GM08714 (cell line): ENCODE results near the gene SH3BP4.

Experiments
- H3K4me3 ChIP-seq: fragments of 200-500 bp; sonication (Bioruptor generic); 2 replicates; pipeline ENCODE4 v1.5.1; 2014; ENCODE audit warnings: mild to moderate bottlenecking, low read length, inconsistent platforms
- ZNF274 ChIP-seq: IDR thresholded peaks from 2 replicates; pipeline ENCODE4 v1.6.1; 2012; ENCODE audit warnings: mild to moderate bottlenecking, low read depth, low read length

The SH3BP4 gene

DNA sequence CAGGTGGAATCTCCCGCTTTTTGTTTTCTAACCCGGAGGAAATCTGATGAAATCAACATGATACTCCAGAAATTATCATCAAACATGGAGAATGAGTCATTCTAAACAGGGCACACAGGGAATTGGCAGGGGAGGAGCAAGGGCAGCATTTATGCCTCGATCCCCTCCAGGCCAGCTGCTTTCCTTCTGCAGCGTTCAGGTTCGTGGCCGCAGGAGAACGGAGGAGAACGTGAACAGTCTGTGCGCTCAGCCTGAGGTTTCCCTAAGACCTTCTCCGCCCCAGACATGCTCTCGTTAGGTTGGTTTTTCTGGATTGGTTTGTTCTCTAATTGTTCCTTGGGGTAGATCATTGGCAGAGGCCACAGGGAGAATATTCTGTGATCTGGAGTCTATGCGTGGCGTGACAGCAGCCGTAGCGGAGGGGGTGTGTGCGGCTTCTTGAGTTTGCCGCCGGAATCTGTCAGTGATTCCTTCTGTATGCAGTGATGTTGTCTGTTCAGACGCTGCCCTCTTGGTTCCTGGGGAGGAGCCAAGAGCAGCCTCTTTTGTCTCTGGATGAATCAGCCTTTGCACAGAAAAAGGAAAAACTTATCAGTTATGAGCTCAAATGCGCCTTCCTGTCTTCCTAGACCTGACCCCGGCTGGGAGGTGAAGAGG, 75.9 kb downstream of the SH3BP4 start:
- no peak overlapping the region for H3K4me3 ChIP-seq
- no peak for TF ChIP-seq ZNF274

DNA sequence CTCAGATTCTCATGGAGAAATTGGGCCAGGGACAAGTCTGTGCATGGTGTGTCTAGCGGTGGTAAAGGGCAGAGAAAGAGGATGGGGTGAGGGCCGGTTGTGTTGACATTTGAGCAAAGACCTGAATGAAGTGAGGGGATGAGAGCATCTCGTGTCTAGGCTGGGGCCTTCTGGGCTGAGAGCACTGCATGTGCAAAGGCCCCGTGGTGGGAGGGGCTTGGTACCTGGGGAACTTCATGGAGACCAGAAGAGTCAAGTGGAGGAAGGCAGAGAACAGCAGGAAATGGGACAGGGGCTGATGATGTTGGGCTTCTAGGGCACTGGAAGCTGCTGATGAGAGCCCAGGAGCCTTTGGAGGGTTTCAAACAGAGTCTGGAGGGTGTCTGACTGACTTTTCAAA, 76.8 kb downstream of the SH3BP4 start:
- no peak for TF ChIP-seq ZNF274
- H3K4me3 ChIP-seq: no peak overlapping the region

DNA sequence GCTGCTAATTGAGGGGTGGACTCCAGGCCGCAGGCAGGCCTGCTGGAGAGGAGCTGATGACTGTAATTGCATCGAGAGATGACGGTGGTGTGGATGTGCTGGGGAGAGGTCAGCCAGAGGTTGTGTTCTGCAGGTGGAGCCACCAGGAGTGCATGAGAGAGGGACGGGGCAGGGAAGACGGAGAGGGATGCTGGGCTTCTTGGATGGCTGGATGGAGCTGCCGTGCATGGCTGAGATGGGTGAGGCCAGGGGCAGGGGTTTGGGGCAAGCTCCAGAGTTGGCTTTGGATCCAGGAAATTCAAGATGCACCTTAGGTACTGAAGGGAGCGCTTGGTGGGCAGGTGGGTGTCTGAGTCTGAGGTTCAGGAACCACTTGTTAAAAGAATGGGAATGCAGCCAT, 77.2 kb downstream of the SH3BP4 start:
- no peak for TF ChIP-seq ZNF274
- H3K4me3 ChIP-seq: no peak overlapping the region

DNA sequence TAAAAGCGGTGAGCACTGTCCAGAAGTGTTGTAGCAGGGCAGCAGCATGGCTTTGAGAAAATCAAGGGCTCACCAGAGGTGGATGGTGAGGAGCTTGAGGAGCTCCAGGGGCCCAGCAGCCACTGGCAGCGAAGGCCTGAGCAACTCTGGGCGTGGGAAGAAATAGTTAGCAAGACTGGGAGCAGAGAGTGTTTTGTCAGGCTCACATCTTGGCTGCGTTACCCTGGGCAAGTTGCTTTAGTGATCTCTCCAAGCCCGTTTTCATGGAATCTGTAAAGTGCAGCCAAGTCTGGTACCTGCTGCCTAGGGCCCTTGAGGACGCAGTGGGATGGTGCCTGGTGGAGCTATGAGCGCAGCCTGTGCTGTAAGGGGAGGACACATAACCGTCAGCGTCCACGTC, 78.3 kb downstream of the SH3BP4 start:
- no peak for TF ChIP-seq ZNF274
- H3K4me3 ChIP-seq: no peak overlapping the region

DNA sequence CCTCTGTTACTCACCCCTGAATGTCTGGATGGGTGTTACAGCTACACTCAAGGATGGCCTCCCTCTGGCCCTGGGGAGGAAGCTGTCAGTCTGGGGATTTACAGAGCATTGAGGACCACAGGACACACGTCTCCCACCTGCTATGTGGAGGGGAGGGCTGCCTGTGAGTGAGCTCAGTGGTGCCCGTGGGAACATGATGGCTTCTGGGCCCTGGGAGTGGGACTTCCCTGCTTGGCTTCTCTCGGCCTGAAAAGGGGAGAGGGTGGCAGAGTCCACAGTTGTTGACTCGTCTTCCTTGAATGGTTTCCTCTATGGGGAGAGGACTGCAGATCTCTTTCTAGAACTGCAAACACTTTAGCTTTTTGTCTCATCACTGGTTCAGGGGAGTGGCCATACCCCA, 79.1 kb downstream of the SH3BP4 start:
- H3K4me3 ChIP-seq: no peak overlapping the region
- no peak for TF ChIP-seq ZNF274

DNA sequence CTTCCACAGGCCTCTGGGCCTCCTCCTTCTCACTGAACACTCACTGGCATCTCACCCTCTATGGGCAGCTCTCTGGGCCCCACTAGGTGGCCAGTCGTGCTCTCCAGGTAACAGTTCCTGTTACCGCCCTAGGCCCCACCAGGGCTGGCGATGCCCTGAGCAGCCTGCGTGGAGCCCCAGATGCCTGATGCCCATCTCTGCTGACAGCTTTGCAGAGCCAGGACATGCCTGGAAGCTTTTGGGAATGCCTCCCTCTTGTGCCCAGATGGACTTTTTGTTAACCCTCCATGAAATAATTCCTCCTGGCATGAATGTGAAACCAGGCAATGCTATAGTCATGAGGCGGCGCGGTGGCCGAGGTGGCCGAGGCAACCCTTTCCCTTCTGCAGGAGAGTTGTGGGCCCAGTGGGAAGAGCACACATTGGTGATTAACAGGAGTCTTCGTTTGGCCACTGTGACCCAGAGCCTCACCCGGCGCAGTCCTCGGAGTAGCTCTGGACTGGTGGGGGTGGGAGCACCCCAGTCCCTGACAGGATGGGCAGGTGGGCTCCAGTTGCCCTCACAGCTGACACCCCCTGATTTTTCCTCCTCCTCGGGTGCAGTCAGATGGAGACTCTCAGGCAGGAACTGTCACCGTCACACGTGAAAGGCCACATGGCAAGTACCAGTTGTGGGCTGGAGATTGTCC, 80.0 kb downstream of the SH3BP4 start:
- TF ChIP-seq ZNF274: no peak
- H3K4me3 ChIP-seq: no peak overlapping the region

DNA sequence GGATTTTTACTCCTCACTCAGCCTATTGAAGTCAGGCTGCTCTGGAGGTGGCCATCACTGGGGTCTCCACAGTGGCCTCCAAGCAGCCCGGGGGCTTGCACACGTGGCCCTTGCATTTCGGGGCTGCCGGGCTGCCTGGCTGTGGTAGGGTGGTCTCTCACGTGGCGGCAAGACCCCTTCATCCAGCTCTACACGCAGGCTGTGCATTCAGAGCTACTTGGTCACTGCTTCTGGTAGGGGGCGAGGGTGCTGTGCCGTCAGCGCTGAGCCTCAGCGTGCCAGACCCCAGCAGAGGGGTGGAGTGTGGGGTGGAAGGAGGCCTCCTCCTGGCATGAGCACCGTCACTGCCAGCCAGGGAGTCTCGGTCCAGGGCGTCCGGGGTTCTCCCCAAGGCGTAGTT, 80.6 kb downstream of the SH3BP4 start:
- H3K4me3 ChIP-seq: no peak overlapping the region
- TF ChIP-seq ZNF274: no peak

DNA sequence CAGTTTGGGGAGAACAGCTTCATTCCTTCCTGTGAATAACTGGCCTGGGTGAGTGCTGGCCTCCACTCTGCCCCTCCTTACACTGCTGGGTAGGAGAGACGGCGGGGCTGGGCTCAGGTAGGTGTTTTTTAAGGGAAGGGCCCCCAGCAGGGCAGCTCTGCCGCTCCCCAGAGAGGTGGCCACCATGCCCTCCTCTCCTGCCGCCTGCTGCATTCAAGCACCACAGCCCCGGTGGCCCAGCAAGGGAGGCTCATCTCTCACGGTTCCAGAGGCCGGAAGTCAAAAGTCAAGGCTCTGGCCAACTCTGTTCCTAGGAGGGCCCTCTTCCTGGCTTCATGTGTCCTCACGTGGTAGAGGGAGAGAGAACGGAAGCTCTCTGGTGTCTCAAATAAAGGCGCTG, 81.1 kb downstream of the SH3BP4 start:
- no peak for TF ChIP-seq ZNF274
- no peak overlapping the region for H3K4me3 ChIP-seq

DNA sequence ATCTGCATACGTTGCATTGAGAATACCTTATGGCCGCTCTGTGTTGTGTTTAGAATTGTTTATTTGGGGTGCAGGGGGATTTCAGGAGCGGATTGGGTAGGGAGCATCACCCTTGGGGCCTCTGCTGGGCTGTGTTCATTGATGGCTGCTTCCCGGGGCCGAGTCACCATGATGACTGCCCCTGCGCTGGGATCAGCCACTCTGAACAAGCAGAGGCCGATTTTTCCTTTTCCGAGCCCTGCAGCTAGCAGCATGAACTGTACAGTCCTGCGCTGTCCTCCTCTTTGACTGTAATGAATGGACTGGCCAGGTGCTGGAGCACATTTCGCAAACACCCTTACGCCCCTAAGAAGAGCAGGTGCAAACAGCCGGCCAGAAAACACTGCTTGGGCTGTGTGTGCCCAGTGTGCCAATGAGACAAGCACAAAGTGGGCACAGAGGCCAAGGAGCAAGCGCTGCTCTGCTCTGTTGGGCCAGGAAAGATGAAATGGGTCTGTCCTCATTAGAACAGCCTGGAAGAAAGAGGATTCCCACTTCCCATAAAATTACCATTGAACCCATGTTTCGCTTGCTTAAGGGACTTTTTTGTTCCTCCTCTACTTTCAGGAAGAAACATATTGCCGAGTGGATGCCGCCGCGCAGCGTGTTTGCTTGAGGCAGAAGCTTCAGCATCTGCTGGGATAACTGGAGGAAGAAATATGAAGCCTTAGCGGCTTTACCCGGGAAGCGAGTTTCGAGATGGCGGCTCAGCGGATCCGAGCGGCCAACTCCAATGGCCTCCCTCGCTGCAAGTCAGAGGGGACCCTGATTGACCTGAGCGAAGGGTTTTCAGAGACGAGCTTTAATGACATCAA, 82.7 kb downstream of the SH3BP4 start:
- TF ChIP-seq ZNF274: no peak
- H3K4me3 ChIP-seq: no peak overlapping the region

DNA sequence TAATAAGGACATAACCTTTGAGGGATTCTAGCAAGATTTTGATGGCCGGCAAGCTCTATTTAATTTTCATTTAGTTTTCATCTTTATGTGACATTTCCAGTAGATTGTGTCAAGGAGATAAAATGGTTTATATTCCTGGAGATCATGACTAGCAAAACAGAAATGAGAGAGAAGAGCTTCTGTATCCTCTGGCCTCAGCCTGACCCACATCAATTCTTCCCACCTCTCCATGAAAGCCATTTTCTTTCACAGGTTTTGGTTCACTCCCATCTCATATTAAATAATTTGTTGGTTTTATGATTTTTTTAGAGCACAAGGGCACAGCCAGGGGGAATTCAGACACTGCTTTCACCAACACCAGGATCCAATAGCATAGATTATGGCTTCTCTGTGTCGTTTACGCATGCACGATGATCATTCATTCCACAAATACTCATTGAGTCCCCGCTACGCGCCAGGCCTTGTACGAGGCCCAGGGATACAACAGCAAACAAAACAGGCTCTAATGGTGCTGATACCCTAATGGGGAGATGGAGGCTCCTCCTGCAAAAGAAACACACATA, 85.9 kb downstream of the SH3BP4 start:
- TF ChIP-seq ZNF274: no peak

DNA sequence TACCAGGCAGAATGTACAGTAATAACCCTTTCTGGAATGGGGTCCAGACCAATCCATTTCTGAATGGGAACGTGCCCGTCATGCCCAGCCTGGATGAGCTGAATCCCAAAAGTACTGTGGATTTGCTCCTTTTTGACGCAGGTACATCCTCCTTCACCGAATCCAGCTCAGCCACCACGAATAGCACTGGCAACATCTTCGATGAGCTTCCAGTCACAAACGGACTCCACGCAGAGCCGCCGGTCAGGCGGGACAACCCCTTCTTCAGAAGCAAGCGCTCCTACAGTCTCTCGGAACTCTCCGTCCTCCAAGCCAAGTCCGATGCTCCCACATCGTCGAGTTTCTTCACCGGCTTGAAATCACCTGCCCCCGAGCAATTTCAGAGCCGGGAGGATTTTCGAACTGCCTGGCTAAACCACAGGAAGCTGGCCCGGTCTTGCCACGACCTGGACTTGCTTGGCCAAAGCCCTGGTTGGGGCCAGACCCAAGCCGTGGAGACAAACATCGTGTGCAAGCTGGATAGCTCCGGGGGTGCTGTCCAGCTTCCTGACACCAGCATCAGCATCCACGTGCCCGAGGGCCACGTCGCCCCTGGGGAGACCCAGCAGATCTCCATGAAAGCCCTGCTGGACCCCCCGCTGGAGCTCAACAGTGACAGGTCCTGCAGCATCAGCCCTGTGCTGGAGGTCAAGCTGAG, 89.6 kb downstream of the SH3BP4 start:
- no peak for TF ChIP-seq ZNF274
- H3K4me3 ChIP-seq: no peak overlapping the region

More for the DNA sequence above, 85.9 kb downstream of the SH3BP4 start:
- H3K4me3 ChIP-seq: no peak overlapping the region

DNA sequence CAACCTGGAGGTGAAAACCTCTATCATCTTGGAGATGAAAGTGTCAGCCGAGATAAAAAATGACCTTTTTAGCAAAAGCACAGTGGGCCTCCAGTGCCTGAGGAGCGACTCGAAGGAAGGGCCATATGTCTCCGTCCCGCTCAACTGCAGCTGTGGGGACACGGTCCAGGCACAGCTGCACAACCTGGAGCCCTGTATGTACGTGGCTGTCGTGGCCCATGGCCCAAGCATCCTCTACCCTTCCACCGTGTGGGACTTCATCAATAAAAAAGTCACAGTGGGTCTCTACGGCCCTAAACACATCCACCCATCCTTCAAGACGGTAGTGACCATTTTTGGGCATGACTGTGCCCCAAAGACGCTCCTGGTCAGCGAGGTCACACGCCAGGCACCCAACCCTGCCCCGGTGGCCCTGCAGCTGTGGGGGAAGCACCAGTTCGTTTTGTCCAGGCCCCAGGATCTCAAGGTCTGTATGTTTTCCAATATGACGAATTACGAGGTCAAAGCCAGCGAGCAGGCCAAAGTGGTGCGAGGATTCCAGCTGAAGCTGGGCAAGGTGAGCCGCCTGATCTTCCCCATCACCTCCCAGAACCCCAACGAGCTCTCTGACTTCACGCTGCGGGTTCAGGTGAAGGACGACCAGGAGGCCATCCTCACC, 90.2 kb downstream of the SH3BP4 start:
- TF ChIP-seq ZNF274: no peak
- H3K4me3 ChIP-seq: no peak overlapping the region
